ENCODE results near the gene HSDL1.

HSDL1 gene

DNA sequence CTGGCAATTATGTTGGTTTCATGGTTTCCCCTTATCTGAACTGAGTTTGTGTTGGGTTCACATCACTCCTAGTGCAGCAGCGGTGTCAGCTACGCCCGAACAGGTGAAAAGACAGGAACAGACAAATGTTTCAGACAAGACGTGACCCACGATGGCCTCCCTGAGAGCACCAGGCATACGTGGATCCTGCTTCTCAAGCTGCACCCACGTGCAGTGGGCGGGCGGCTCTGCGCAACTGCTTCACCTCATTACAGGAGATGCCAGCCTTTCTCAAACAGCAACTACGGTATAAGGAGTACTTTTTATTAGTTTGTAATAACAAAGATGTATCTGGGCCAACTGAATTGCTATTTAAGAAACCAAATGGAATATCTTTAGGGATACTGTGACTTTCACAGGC is 69.6 kb downstream of the HSDL1 start:
- DNase-seq, result no peak

DNA sequence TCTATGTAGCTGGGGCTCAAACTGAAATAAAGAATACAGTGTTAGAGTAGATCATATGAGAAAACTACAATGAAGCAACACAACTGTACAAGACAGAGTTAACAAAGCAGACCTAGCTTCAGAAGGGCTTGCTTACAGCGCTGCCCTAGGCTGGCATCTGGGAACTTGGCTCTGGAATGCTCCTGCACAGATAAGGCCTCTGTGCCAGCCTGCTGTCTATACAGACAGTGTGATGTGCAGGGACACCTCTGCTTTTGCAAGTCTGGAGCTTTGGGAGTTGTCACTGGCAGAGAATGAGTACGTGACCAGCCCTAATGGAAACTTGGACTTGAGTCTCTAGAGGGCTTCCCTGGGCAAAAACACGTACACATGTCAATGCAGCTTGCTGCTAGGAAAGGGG is 70.3 kb downstream of the HSDL1 start:
- no peak for DNase-seq
